22Rv1 (cell line): ENCODE measurements around the gene EIF4E3.

ENCODE experiments used
- H3K27ac ChIP-seq: fragments of 450-650 bp; 2 replicates; pipeline ENCODE4 v1.5.1; 2017
- ZFX ChIP-seq: fragments of 450-650 bp; IDR thresholded peaks from 2 replicates; pipeline ENCODE4 v1.6.1; 2017; ENCODE audit warnings: antibody characterized with exemption, borderline replicate concordance
- TF ChIP-seq, protein P1 (sequence below): fragments of 450-650 bp; IDR thresholded peaks from 2 replicates; pipeline ENCODE4 v1.5.1; 2017; ENCODE audit warnings: mild to moderate bottlenecking

EIF4E3 gene

DNA sequence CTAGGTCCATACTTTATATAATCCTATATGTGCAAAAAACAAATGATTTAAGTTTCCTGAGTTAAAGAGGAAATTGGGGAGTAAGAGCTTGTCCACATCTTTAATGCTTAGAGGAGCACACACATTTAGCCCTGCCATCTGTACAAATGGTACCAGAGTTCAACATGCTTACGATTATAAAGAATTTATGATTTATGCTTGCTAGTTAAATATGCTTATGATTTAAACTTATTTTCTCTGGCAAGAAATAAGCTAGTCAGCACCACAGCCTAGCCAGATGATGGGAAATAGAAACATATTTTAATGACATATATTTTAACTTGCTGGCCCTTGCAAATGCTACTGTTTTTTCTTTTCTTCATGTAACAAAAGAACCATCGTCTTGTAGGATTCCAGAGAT, 48.3 kb downstream of the EIF4E3 start:
- H3K27ac ChIP-seq, result no peak overlapping the region
- no peak for TF ChIP-seq ZFX
- TF ChIP-seq, protein P1, sequence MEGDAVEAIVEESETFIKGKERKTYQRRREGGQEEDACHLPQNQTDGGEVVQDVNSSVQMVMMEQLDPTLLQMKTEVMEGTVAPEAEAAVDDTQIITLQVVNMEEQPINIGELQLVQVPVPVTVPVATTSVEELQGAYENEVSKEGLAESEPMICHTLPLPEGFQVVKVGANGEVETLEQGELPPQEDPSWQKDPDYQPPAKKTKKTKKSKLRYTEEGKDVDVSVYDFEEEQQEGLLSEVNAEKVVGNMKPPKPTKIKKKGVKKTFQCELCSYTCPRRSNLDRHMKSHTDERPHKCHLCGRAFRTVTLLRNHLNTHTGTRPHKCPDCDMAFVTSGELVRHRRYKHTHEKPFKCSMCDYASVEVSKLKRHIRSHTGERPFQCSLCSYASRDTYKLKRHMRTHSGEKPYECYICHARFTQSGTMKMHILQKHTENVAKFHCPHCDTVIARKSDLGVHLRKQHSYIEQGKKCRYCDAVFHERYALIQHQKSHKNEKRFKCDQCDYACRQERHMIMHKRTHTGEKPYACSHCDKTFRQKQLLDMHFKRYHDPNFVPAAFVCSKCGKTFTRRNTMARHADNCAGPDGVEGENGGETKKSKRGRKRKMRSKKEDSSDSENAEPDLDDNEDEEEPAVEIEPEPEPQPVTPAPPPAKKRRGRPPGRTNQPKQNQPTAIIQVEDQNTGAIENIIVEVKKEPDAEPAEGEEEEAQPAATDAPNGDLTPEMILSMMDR, result no peak

DNA sequence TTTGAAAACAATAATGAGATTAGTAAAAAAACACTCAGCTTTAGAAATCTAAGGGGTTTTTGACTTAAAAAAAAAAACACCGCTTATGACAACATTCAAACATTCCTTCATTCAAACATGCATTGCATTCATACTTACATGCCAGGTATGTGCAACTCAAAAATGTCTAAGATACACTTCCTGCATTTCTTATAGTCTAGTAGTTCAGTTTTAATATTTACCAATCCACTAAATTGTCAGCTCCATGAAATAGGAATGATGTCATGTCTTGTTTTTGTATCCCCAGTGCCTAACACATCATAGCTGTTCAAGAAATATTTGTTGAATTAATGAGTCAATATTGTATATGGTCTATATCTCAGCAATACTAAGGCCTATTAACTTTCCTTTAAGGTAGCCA, 51.7 kb downstream of the EIF4E3 start:
- TF ChIP-seq, protein P1, result no peak
- TF ChIP-seq ZFX, result no peak
- no peak overlapping the region for H3K27ac ChIP-seq

DNA sequence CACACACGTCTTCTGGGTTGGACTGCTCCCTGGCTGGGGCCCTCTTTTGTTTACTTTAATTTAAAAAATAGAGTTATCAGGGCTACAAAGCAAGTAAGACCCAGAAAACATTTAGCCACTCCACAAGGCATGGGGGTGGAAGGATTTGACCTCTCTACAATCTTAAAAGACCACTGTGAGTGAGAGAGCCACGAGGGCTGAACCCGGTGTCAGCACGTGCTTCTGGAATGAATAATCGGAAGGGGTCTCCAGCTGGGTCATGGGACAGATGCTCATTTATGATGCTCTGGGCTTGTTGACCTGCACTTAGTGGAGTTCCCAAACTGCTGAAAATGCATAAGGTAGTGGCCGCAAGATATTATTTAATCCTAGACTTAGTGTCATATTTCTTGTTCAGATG, 52.4 kb downstream of the EIF4E3 start:
- H3K27ac ChIP-seq, result no peak overlapping the region
- TF ChIP-seq, protein P1, result no peak
- TF ChIP-seq ZFX, result no peak

DNA sequence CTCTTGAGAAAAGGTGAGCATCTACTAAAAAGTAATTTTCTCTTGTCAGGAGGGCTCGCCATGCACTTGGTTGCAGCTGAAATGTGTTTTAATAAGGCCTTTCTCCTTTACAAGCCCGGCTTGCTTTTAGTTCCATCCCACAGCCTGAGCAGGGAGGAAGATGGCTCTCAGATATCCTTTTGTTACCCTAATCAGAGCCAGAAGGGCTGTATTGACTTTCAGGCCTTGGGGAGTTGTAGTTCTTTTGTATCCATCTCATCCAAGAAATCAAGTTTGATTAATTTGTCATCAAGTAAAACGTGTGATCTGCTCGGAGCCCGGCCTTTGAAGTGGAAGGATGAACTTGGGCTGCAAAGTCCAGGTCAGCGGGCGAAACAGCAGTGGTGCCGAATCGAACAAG, 52.9 kb downstream of the EIF4E3 start:
- no peak for TF ChIP-seq ZFX
- TF ChIP-seq, protein P1, result no peak
- H3K27ac ChIP-seq, result no peak overlapping the region

DNA sequence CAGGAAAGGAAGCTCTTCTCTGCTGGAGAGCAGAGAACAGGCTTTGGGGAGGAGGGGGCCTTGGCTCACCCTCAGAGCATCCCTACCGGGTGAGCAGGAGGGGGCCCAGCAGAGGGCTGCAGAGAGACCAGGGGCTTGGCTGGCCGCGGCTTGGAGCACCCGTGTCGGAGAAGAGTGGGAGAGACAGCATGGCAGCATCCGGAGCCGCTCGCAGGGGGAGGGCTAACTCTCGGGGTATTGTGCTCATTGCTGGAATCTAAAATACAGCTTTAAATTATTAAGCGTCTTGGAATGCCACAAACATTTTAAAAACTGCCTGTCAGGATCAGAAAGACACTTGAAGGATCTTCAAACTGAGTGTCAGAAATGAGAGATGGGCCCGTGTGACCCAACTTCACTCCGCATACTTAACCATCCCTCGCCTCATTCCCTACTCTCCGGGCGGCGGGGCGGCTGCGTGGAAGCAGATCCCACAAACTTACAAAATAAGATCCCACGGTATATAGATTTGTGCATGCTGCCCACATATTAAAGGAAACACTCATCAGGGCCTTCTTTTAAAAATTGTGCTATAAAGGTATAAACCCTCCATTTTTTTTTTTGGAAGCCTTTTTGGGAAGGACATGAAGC, 53.9 kb downstream of the EIF4E3 start:
- H3K27ac ChIP-seq, result no peak overlapping the region
- TF ChIP-seq ZFX, result no peak
- TF ChIP-seq, protein P1, result no peak

DNA sequence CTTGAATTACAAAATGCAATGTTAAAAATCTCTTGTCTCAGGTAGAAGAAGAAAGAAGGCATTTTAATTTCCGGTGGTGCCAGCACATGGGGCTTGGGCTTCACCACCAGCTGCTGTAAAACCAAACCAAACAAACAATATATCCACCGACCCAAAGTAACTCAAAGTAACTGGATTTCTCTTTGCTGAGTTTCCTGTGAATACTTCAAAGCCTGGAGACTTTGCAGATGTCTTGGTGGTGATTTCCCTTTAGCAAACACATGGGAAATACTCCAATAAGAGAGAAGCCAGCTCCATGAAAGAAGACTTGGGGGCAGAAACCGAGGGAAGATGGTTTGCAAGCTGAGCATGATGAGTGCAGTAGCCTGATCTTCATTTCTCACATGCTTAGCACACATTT, 62.6 kb downstream of the EIF4E3 start:
- H3K27ac ChIP-seq, result no peak overlapping the region
- TF ChIP-seq, protein P1, result no peak
- TF ChIP-seq ZFX, result no peak

DNA sequence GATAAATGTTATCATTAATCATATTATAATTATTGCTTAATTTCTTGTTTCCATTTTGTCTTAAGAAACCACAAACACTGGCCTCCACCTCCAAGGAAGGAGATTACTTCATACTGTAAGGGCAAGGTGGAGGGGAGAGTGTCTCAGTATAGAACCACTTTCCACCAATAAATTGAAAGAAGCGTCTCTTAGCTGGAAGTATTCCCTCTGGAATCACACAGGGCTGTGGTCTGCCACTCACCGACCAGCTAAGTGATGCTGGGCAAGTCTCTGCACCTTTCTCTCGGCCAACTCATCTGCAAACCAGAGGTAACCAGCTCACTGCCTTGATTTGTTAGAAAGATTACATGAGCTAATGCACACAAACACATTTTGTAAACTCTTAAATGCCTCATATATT, 63.1 kb downstream of the EIF4E3 start:
- H3K27ac ChIP-seq, result no peak overlapping the region
- TF ChIP-seq ZFX, result no peak
- TF ChIP-seq, protein P1, result no peak
